OCI-LY1 (cell line): ENCODE data around the gene FREY1.

Source experiments
- H2AFZ ChIP-seq: fragments of 200-600 bp; sonication (generic), shearing (Covaris generic); 2 replicates; pipeline ENCODE4 v1.6.0; 2014; ENCODE audit warnings: antibody characterized with exemption, mild to moderate bottlenecking, low read length
- H3F3A ChIP-seq: fragments of 200-600 bp; sonication (generic), shearing (Covaris generic); 2 replicates; pipeline ENCODE4 v1.6.0; 2014; ENCODE audit warnings: mild to moderate bottlenecking, antibody characterized with exemption, low read length, moderate library complexity; ENCODE audit not compliant: insufficient read depth
- H3K27ac ChIP-seq: fragments of 200-600 bp; sonication (generic); 2 replicates; pipeline ENCODE4 v1.5.1; 2014; ENCODE audit warnings: low read length, mixed run types, mild to moderate bottlenecking, low read depth; ENCODE audit not compliant: poor library complexity, severe bottlenecking
- H3K27me3 ChIP-seq: fragments of 200-600 bp; sonication (generic); 2 replicates; pipeline ENCODE4 v1.6.0; 2014; ENCODE audit warnings: antibody characterized with exemption, mild to moderate bottlenecking, low read length, moderate library complexity; ENCODE audit not compliant: insufficient read depth
- H3K36me3 ChIP-seq: fragments of 200-600 bp; sonication (generic); 2 replicates; pipeline ENCODE4 v1.6.1; 2014; ENCODE audit warnings: mild to moderate bottlenecking, antibody characterized with exemption, low read length, moderate library complexity, mixed read lengths; ENCODE audit not compliant: insufficient read depth
- H3K4me1 ChIP-seq: fragments of 200-600 bp; sonication (generic); 2 replicates; pipeline ENCODE4 v1.5.1; 2014; ENCODE audit warnings: mild to moderate bottlenecking, low read length, moderate library complexity; ENCODE audit not compliant: insufficient read depth, severe bottlenecking
- H3K4me2 ChIP-seq: fragments of 200-600 bp; sonication (generic), shearing (Covaris generic); 2 replicates; pipeline ENCODE4 v1.6.1; 2014; ENCODE audit warnings: low read length
- H3K4me3 ChIP-seq: fragments of 200-600 bp; sonication (generic); 2 replicates; pipeline ENCODE4 v1.5.1; 2014; ENCODE audit warnings: low read length, low read depth, mild to moderate bottlenecking, mixed read lengths; ENCODE audit not compliant: poor library complexity, severe bottlenecking
- H3K79me2 ChIP-seq: fragments of 200-600 bp; shearing (Covaris generic); 2 replicates; pipeline ENCODE4 v1.6.1; 2016; ENCODE audit warnings: mixed run types, low read length, mixed read lengths; ENCODE audit not compliant: insufficient read depth
- H3K9ac ChIP-seq: fragments of 200-600 bp; sonication (generic), shearing (Covaris generic); 2 replicates; pipeline ENCODE4 v1.6.1; 2014; ENCODE audit warnings: mild to moderate bottlenecking, low read length, mixed read lengths
- H3K9me2 ChIP-seq: fragments of 200-600 bp; sonication (generic), shearing (Covaris generic); 2 replicates; pipeline ENCODE4 v1.6.1; 2014; ENCODE audit warnings: low read depth, mild to moderate bottlenecking, low read length, mixed read lengths
- H3K9me3 ChIP-seq: fragments of 200-600 bp; shearing (Covaris generic); 2 replicates; pipeline ENCODE4 v1.6.1; 2014; ENCODE audit warnings: low read length, mixed read lengths
- H4K20me1 ChIP-seq: fragments of 200-600 bp; sonication (generic), shearing (Covaris generic); 2 replicates; pipeline ENCODE4 v1.6.0; 2016; ENCODE audit warnings: mild to moderate bottlenecking, low read length; ENCODE audit not compliant: insufficient read depth
- EZH2 ChIP-seq: fragments of 200-600 bp; sonication (generic), shearing (Covaris generic); IDR thresholded peaks from 2 replicates; pipeline ENCODE4 v1.8.0; 2017; ENCODE audit warnings: borderline replicate concordance, mixed run types, mild to moderate bottlenecking, antibody characterized with exemption, low read length, moderate library complexity, mixed read lengths
- TF ChIP-seq, protein P1 (sequence below): fragments of 200-600 bp; sonication (generic), shearing (Covaris generic); IDR thresholded peaks from 2 replicates; pipeline ENCODE4 v1.5.1; 2017; ENCODE audit warnings: mild to moderate bottlenecking, antibody characterized with exemption, low read length, moderate library complexity, mixed read lengths

The FREY1 gene

DNA sequence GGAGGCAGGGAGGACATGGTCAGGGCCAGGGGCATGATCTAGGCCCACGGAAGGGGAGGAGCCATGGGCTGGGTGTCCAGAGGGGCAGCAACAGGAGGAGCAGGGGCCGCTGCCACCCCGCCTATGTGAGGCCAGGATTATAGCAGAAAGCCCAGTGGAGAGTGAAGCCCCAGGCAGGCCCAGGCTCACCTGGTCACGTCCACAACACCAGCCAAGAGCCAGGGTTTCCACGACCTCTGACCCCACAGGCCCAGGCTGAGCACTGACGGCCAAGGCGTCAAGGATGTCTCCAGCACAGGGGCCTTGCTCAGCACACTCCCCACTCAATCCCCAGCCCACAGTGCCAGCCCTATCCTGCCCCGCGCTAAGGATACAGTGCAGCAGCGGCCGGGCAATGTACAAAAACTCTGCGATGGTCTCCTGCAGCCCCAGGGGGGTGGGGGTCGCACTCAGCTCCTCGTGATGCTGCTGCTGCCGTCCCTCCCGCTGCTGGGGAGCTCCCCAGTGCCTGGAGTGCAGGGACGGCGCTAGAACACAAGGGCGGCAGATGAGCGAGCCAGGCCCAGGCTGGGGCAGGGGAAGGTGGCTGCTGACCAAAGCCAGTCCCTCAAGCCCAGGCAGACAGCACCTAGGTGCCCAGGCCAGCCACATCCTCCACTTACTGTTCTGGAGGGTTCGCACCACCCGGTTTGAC is 7.0 kb upstream of the FREY1 start:
- Histone ChIP-seq H3K4me2 (no peak overlapping the region), H3K4me3 (no peak overlapping the region), H3K9me2 (no peaks in the 10 kb centered on the region), H3F3A (no peaks in the 10 kb centered on the region), H3K9me3 (no peaks in the 10 kb centered on the region), H3K27ac (no peak overlapping the region), H3K79me2 (0 out of 2 replicates have a peak, but pooled peaks cover 3% of the 10 kb centered on the region), H3K36me3 (peaks cover 57% of the 10 kb centered on the region), H4K20me1 (no peaks in the 10 kb centered on the region), H2AFZ (no peak overlapping the region), H3K27me3 (no peaks in the 10 kb centered on the region), H3K9ac (no peak overlapping the region), H3K4me1 (peaks cover 24% of the 10 kb centered on the region)
- no peak for TF ChIP-seq EZH2
- TF ChIP-seq, protein P1, sequence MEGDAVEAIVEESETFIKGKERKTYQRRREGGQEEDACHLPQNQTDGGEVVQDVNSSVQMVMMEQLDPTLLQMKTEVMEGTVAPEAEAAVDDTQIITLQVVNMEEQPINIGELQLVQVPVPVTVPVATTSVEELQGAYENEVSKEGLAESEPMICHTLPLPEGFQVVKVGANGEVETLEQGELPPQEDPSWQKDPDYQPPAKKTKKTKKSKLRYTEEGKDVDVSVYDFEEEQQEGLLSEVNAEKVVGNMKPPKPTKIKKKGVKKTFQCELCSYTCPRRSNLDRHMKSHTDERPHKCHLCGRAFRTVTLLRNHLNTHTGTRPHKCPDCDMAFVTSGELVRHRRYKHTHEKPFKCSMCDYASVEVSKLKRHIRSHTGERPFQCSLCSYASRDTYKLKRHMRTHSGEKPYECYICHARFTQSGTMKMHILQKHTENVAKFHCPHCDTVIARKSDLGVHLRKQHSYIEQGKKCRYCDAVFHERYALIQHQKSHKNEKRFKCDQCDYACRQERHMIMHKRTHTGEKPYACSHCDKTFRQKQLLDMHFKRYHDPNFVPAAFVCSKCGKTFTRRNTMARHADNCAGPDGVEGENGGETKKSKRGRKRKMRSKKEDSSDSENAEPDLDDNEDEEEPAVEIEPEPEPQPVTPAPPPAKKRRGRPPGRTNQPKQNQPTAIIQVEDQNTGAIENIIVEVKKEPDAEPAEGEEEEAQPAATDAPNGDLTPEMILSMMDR: no peak

DNA sequence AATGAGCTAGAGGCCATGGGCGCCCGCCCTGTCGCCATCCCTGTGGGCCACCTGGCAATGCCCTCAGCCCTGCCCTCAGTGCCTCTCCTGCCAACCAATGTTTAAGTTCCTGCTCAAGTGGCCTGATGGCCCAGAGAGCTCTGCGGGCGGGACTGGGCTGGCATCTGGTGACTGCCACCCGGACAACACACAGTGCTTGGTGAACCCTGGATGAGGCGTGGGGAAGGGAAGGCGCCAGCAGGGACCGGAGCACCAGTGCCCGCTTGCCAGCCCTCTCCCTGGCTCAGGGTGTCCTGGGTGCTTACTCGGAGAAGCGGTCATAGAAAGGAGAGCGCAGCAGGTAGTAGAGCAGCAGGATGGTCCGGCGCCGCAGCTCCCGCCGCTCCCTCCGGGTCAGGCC is 6.4 kb upstream of the FREY1 start:
- H3K9ac ChIP-seq: no peak overlapping the region
- peaks cover 18% of the 10 kb centered on the region for H3K4me1 ChIP-seq
- H2AFZ ChIP-seq: no peak overlapping the region
- H3K4me2 ChIP-seq: no peak overlapping the region
- no peak overlapping the region for H3K4me3 ChIP-seq
- H3K9me3 ChIP-seq: no peaks in the 10 kb centered on the region
- H3K27ac ChIP-seq: no peak overlapping the region
- no peaks in the 10 kb centered on the region for H4K20me1 ChIP-seq
- no peaks in the 10 kb centered on the region for H3F3A ChIP-seq
- TF ChIP-seq, protein P1: no peak
- no peak for TF ChIP-seq EZH2
- 0 out of 2 replicates have a peak, but pooled peaks cover 3% of the 10 kb centered on the region for H3K79me2 ChIP-seq
- H3K27me3 ChIP-seq: no peaks in the 10 kb centered on the region
- no peaks in the 10 kb centered on the region for H3K9me2 ChIP-seq
- H3K36me3 ChIP-seq: peaks cover 57% of the 10 kb centered on the region

DNA sequence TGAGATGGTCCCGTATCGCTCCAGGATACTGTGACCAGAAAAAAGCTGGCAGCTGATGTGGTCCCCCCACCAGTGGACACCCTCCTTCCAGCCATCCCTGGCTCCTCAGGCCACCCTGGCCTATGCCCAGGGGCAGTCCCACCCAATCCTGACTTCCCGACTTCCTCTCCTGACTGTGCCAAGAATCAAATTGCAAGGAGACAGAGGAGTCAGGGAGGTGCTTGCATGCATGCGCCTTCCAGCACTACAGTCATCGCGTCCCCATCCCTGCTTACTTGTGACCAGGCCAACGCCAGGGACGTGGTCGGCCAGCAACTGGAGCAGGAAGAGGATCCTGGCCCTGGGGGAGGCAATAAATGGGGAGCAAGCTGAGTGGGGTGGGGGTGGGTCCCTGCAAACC is 3.6 kb upstream of the FREY1 start:
- Histone ChIP-seq H3K9me2 (no peaks in the 10 kb centered on the region), H2AFZ (no peak overlapping the region), H3K9me3 (no peaks in the 10 kb centered on the region), H3K27ac (no peak overlapping the region), H3K36me3 (peaks cover 50% of the 10 kb centered on the region), H3K4me2 (no peak overlapping the region), H3K4me1 (no peaks in the 10 kb centered on the region), H3K9ac (no peak overlapping the region), H3F3A (no peaks in the 10 kb centered on the region), H3K27me3 (no peaks in the 10 kb centered on the region), H4K20me1 (no peaks in the 10 kb centered on the region), H3K79me2 (no peaks in the 10 kb centered on the region), H3K4me3 (no peak overlapping the region)
- TF ChIP-seq, protein P1: no peak
- no peak for TF ChIP-seq EZH2
